Esophagus squamous epithelium (tissue), 5 donors: ENCODE results near the gene ZNF253. TPM values are rescaled to one million over a fixed set of nuclear protein-coding genes. Genes with fewer than 3 reads are reported as not detected.
A peak's percentile ranks its signal among the peaks of the same experiment; 100 is the strongest.
"Not testable (repeated sequence)": the region's sequence is repeated elsewhere in the genome, so short reads cannot be mapped to it uniquely, and the experiment has no call there.

Source experiments
- DNase-seq: peaks from one replicate; lab custom pipeline; 2025; lab: John Stamatoyannopoulos, UW
- H3K27ac ChIP-seq, 4 donors: fragments of 200-600 bp; sonication (generic); one replicate each; pipeline ENCODE4 v1.5.1; 2016 to 2019; ENCODE audit warnings: mild to moderate bottlenecking in 1 of 4
- H3K27me3 ChIP-seq, 4 donors: fragments of 200-600 bp; sonication (generic); 1 replicate in 3 of 4; 2 replicates in 1 of 4; pipeline versions ENCODE4 v1.5.1 to v1.6.0; 2017 to 2021; ENCODE audit warnings: antibody characterized with exemption in 1 of 4
- H3K36me3 ChIP-seq, 3 donors: fragments of 200-600 bp; sonication (generic); one replicate each; pipeline ENCODE4 v1.5.1; 2016 to 2019
- H3K4me1 ChIP-seq, 3 donors: fragments of 200-600 bp; sonication (generic); one replicate each; pipeline ENCODE4 v1.5.1; 2017 to 2019
- H3K4me3 ChIP-seq, 4 donors: fragments of 200-600 bp; sonication (generic); 1 replicate in 3 of 4; 2 replicates in 1 of 4; pipeline ENCODE4 v1.5.1; 2016 to 2019; ENCODE audit warnings: mild to moderate bottlenecking in 2 of 4, moderate library complexity in 1 of 4
- H3K9me3 ChIP-seq, 3 donors: fragments of 200-600 bp; sonication (generic); one replicate each; pipeline ENCODE4 v1.5.1; 2016 to 2019
- POLR2A ChIP-seq, 4 donors: fragments of 450-650 bp; IDR thresholded peaks; one replicate each; pipeline ENCODE4 v1.6.1; 2017; ENCODE audit warnings: antibody characterized with exemption in 4 of 4, mild to moderate bottlenecking in 4 of 4, moderate library complexity in 3 of 4
- WGBS, 2 donors: methylation state at CpG; one replicate each; pipeline ENCODE4 v1.1.5; 2018; 5-methylcytosine and 5-hydroxymethylcytosine counted together
- intact Hi-C: fragments of 100-400 bp; cut with DNase I; formaldehyde crosslinking; loops from one replicate; pipeline ENCODE4 v1.15.0; 2022
- total RNA-seq, 4 donors: library from RNA; depleted of rRNA; stranded (reverse); fragments of >200 nt; gene quantifications; one replicate each; pipeline ENCODE4 v1.1.0, GENCODE V29; 2016
- TF ChIP-seq, protein P1 (sequence below), 6 experiments: fragments of 450-650 bp in 4 of 6; fragments of 200-600 bp in 2 of 6; sonication (generic) in 2 of 6; IDR thresholded peaks; one replicate each; pipeline ENCODE4 v1.5.1; 2016 to 2019; ENCODE audit warnings: antibody characterized with exemption in 6 of 6, mild to moderate bottlenecking in 4 of 6, moderate library complexity in 4 of 6
- donor health status: DM: yes; HTN: yes; CAD: no.

The ZNF253 gene
- total RNA-seq, 4 donors from 2014 or later, result 0.95 to 4.5 (median 2.7) TPM

- peaks cover 0 to 3% (median 0%) of the 10 kb centered on the region in 3 donors for H3K36me3 ChIP-seq
- H3K27me3 ChIP-seq, result no peaks in the 10 kb centered on the region
- peaks cover 0 to 34% (median 4%) of the 10 kb centered on the region in 3 donors for H3K9me3 ChIP-seq
- H3K27ac ChIP-seq, result peak overlapping the region; percentile 79 to 97 (median 96)
- H3K4me3 ChIP-seq, result peak overlapping the region; percentile 61 to 86 (median 73)
- peaks cover 9 to 34% (median 9%) of the 10 kb centered on the region in 3 donors for H3K4me1 ChIP-seq
- intact Hi-C loops, result no loop called here
- TF ChIP-seq, protein P1, sequence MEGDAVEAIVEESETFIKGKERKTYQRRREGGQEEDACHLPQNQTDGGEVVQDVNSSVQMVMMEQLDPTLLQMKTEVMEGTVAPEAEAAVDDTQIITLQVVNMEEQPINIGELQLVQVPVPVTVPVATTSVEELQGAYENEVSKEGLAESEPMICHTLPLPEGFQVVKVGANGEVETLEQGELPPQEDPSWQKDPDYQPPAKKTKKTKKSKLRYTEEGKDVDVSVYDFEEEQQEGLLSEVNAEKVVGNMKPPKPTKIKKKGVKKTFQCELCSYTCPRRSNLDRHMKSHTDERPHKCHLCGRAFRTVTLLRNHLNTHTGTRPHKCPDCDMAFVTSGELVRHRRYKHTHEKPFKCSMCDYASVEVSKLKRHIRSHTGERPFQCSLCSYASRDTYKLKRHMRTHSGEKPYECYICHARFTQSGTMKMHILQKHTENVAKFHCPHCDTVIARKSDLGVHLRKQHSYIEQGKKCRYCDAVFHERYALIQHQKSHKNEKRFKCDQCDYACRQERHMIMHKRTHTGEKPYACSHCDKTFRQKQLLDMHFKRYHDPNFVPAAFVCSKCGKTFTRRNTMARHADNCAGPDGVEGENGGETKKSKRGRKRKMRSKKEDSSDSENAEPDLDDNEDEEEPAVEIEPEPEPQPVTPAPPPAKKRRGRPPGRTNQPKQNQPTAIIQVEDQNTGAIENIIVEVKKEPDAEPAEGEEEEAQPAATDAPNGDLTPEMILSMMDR (IDR thresholded peaks at IDR 0.05), result no peak
- no peak for TF ChIP-seq POLR2A (IDR thresholded peaks at IDR 0.05)
- DNase-seq, result no peak
- WGBS, 2 donors, result 4 to 13% methylated on average over 19 to 22 of the region's 23 CpGs
Measured at GRCh38 chr19:19866611-19867248, 1.0 kb downstream of the ZNF253 start.

DNA sequence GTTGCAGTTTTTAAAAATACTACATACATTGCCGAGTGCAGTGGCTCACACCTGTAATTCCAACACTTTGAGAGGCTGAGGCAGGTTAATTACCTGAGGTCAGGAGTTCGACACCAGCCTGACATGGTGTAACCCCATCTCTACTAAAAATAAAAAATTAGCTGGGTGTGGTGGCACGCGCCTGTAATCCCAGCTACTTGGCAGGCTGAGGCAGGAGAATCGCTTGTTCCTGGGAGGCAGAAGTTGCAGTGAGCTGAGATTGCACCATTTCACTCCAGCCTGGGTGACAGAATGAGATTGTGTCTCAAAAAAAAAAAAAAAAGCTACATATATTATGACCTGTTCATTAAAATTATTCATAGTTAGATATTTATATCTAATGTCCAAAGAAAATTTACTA is 4.4 kb downstream of the ZNF253 start:
- DNase-seq, H3K27ac ChIP-seq, H3K27me3 ChIP-seq, H3K4me3 ChIP-seq, intact Hi-C loops: not testable (repeated sequence)
- peaks cover 0 to 26% (median 5%) of the 10 kb centered on the region in 3 donors for H3K36me3 ChIP-seq
- 85 to 86% methylated on average over 5 of the region's 5 CpGs for WGBS, 2 donors
- H3K4me1 ChIP-seq, result peaks cover 9 to 33% (median 9%) of the 10 kb centered on the region in 3 donors
- peaks cover 0 to 53% (median 7%) of the 10 kb centered on the region in 3 donors for H3K9me3 ChIP-seq

GRCh38 chr19:19871932-19872331 is 6.2 kb downstream of the ZNF253 start:
- Histone ChIP-seq H3K27me3 (no peaks in the 10 kb centered on the region), H3K27ac (no peak overlapping the region), H3K9me3 (peaks cover 0 to 68% (median 7%) of the 10 kb centered on the region in 3 donors), H3K4me3 (no peak overlapping the region), H3K4me1 (peaks cover 6 to 22% (median 9%) of the 10 kb centered on the region in 3 donors), H3K36me3 (peaks cover 0 to 26% (median 5%) of the 10 kb centered on the region in 3 donors)
- no peak for TF ChIP-seq POLR2A (IDR thresholded peaks at IDR 0.05)
- TF ChIP-seq, protein P1 (IDR thresholded peaks at IDR 0.05), result no peak
- intact Hi-C loops, result no loop called here
- DNase-seq, result no peak
- 77 to 87% methylated on average over 3 of the region's 3 CpGs for WGBS, 2 donors

DNA sequence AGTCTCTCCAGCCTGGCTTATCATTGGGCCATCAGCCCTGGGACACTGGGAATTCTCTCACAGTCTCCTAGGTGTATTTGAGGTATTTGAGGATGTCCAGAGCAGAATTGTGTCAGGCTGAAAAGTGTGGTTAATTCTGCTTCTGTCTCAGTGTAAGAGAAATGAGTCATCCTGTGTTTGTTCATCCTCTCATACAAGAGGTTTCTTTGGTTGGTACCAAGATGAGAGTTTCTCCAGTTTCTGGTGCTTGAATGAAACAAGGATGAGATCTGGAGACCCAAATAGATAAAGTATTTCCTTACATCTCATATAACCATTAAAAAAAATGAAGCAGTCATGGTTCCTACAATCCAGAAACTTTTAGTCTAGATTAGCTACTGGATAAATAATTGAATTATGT is 7.7 kb downstream of the ZNF253 start:
- Histone ChIP-seq H3K36me3 (peaks cover 0 to 37% (median 5%) of the 10 kb centered on the region in 3 donors), H3K4me1 (peaks cover 0 to 9% (median 2%) of the 10 kb centered on the region in 3 donors), H3K27ac (no peak overlapping the region), H3K9me3 (peaks cover 0 to 76% (median 7%) of the 10 kb centered on the region in 3 donors), H3K4me3 (no peak overlapping the region), H3K27me3 (no peaks in the 10 kb centered on the region)
- TF ChIP-seq, protein P1 (IDR thresholded peaks at IDR 0.05), result no peak
- no peak for TF ChIP-seq POLR2A (IDR thresholded peaks at IDR 0.05)
- DNase-seq, result no peak
- intact Hi-C loops, result no loop called here

GRCh38 chr19:19877724-19878123 is 12.0 kb downstream of the ZNF253 start:
- Histone ChIP-seq H3K4me3 (no peak overlapping the region), H3K36me3 (peaks cover 0 to 71% (median 8%) of the 10 kb centered on the region in 3 donors), H3K9me3 (peaks cover 0 to 79% (median 3%) of the 10 kb centered on the region in 3 donors), H3K27me3 (no peaks in the 10 kb centered on the region), H3K27ac (no peak overlapping the region), H3K4me1 (no peaks in the 10 kb centered on the region)
- intact Hi-C loops, result no loop called here
- no peak for DNase-seq
- TF ChIP-seq POLR2A (IDR thresholded peaks at IDR 0.05), result no peak
- TF ChIP-seq, protein P1 (IDR thresholded peaks at IDR 0.05), result no peak
- 87 to 90% methylated on average over 4 of the region's 4 CpGs for WGBS, 2 donors
